Measurements from ENCODE around the gene PTPRN2.

- TF ChIP-seq CTCF (IDR thresholded peaks at IDR 0.05), result no peak
- no peak for TF ChIP-seq ZFX (IDR thresholded peaks at IDR 0.05; ENCODE audit: borderline replicate concordance)
Measured at GRCh38 chr7:158067219-158067930, 520.2 kb downstream of the PTPRN2 start.
